Superior temporal gyrus (tissue), 1 donor: Measurements from ENCODE around the gene MTUS2.

Experiments used
- DNase-seq: peaks from one replicate; pipeline ENCODE4 v3.0.0-alpha.2; 2016; ENCODE audit errors: extremely low spot score

Gene MTUS2

GRCh38 chr13:29108068-29108786, 288.1 kb downstream of the MTUS2 start:
- no peak for DNase-seq

GRCh38 chr13:29109987-29110386, 289.8 kb downstream of the MTUS2 start:
- peak; percentile 24 for DNase-seq

GRCh38 chr13:29111446-29111845, 291.3 kb downstream of the MTUS2 start:
- DNase-seq = no peak

- no peak for DNase-seq
Observed at GRCh38 chr13:29115842-29116241, 295.7 kb downstream of the MTUS2 start.

- no peak for DNase-seq
Observed at GRCh38 chr13:29117663-29118062, 297.5 kb downstream of the MTUS2 start.

GRCh38 chr13:29118471-29118870, 298.3 kb downstream of the MTUS2 start:
- no peak for DNase-seq

- no peak for DNase-seq
Observed at GRCh38 chr13:29125191-29125933, 305.2 kb downstream of the MTUS2 start.

- no peak for DNase-seq
Observed at GRCh38 chr13:29125934-29126424, 305.8 kb downstream of the MTUS2 start.

- no peak for DNase-seq
Observed at GRCh38 chr13:29129616-29130015, 309.5 kb downstream of the MTUS2 start.

- no peak for DNase-seq
Observed at GRCh38 chr13:29131159-29131558, 311.0 kb downstream of the MTUS2 start.

- no peak for DNase-seq
Observed at GRCh38 chr13:29131881-29132668, 311.9 kb downstream of the MTUS2 start.

GRCh38 chr13:29136341-29136740, 316.2 kb downstream of the MTUS2 start:
- DNase-seq = no peak

- no peak for DNase-seq
Observed at GRCh38 chr13:29137016-29137415, 316.9 kb downstream of the MTUS2 start.

- no peak for DNase-seq
Observed at GRCh38 chr13:29137995-29138394, 317.9 kb downstream of the MTUS2 start.

GRCh38 chr13:29140277-29140676, 320.1 kb downstream of the MTUS2 start:
- DNase-seq = peak; percentile 52

GRCh38 chr13:29143847-29144246, 323.7 kb downstream of the MTUS2 start:
- no peak for DNase-seq

- no peak for DNase-seq
Observed at GRCh38 chr13:29154390-29154789, 334.3 kb downstream of the MTUS2 start.

GRCh38 chr13:29156136-29156535, 336.0 kb downstream of the MTUS2 start:
- DNase-seq = no peak

GRCh38 chr13:29159871-29160270, 339.7 kb downstream of the MTUS2 start:
- no peak for DNase-seq

- DNase-seq = no peak
Observed at GRCh38 chr13:29160862-29161261, 340.7 kb downstream of the MTUS2 start.

GRCh38 chr13:29161676-29162075, 341.5 kb downstream of the MTUS2 start:
- no peak for DNase-seq

GRCh38 chr13:29162638-29163235, 342.6 kb downstream of the MTUS2 start:
- DNase-seq = peak; percentile 47
